ENCODE measurements around the gene GHRL. TPM values are rescaled to one million over a fixed set of nuclear protein-coding genes. Genes with fewer than 3 reads are reported as not detected.

The GHRL gene
- total RNA-seq, 1 experiment from 2014 or later = not detected

DNA sequence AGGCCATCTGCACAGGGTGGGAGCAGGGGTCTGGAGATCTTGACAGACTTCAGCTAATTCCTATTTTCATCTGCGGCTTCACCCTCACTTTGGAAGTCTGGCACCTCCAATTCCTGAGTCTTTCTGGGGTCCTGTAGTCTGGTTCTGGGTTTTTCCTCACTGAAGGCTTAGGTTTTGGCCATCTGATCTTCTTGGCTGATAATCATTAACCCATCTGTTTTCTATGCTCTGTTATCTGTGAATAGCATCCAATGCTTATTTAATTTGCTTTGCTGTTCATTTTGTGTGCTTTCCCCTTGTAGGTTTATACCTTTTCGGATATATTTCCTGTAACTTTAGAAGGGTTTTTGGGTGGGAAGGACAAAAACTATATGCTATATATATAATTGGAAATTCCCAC, 26.9 kb downstream of the GHRL start:
- Mint-ChIP-seq H3K36me3 (ENCODE audit: insufficient read depth, unreplicated experiment) (peaks cover 82% of the 10 kb centered on the region), H3K27me3 (ENCODE audit: insufficient read depth, unreplicated experiment) (no peaks in the 10 kb centered on the region), H3K9me3 (ENCODE audit: unreplicated experiment) (no peaks in the 10 kb centered on the region), H3K4me1 (ENCODE audit: low read depth, unreplicated experiment) (peaks cover 10% of the 10 kb centered on the region), H3K4me3 (ENCODE audit: unreplicated experiment) (no peak overlapping the region), H3K27ac (ENCODE audit: unreplicated experiment) (no peak overlapping the region)
- intact Hi-C loops (cut with micrococcal nuclease; ENCODE audit: unreplicated experiment) = loop anchor here (2.0 kb wide), 1 partner anchor 27 kb away; the partner anchor contains the start of gene GHRL
- Histone ChIP-seq H3K9me3 (no peaks in the 10 kb centered on the region), H3K36me3 (ENCODE audit: control insufficient read depth, insufficient read depth, low read length) (no peaks in the 10 kb centered on the region), H3K27me3 (replicated peaks; ENCODE audit: control insufficient read depth, insufficient read depth, low read length) (no peaks in the 10 kb centered on the region), H3K4me1 (no peaks in the 10 kb centered on the region), H3K4me3 (ENCODE audit: low read depth, low read length) (no peak overlapping the region)
- ChIA-PET CTCF (no interaction called here), POLR2A (no interaction called here)
- BruUV-seq (replicated peaks) = no TSS peak
- TF ChIP-seq, protein P1, sequence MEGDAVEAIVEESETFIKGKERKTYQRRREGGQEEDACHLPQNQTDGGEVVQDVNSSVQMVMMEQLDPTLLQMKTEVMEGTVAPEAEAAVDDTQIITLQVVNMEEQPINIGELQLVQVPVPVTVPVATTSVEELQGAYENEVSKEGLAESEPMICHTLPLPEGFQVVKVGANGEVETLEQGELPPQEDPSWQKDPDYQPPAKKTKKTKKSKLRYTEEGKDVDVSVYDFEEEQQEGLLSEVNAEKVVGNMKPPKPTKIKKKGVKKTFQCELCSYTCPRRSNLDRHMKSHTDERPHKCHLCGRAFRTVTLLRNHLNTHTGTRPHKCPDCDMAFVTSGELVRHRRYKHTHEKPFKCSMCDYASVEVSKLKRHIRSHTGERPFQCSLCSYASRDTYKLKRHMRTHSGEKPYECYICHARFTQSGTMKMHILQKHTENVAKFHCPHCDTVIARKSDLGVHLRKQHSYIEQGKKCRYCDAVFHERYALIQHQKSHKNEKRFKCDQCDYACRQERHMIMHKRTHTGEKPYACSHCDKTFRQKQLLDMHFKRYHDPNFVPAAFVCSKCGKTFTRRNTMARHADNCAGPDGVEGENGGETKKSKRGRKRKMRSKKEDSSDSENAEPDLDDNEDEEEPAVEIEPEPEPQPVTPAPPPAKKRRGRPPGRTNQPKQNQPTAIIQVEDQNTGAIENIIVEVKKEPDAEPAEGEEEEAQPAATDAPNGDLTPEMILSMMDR (IDR thresholded peaks at IDR 0.05; ENCODE audit: insufficient read depth in 1 of 2, low read depth in 1 of 2, low read length in 1 of 2, severe bottlenecking in 1 of 2, unreplicated experiment in 1 of 2) = no peak
- no peak for DNase-seq

DNA sequence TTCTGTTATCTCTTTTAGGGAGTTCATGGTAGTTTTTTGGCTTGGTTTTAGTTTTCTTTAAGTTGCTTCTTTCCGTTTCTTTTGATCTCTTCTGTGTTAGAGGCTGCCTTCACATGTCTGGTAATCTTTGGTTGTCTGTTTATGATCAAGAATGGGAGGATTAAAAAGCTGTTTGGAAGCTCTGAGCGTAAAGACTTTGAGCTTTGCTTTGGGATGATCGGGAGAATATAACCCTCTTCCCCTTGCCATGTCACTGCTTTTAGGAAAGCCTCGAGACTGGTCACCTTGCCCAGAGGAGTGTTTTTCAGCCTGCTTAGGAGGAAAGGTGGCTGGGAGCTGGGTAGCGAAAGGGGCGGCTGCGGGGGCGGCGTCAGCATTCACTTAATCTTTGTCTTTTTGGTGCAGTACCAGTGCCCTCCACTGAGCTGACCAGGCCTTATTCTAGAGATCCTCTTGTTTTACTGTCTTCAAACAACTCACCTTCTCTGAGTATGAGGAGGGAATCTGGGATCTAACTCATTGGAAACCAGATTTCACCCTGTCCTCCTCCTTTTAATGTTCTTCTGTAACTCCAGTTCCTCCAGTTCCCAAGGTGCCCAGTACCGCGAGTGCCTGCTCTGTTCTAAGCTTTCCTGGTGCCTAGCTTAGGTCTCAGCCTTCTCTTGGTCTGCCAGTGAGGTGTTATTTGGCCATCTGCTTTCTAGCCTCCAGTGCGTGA, 28.9 kb downstream of the GHRL start:
- CTCF ChIA-PET = interaction anchor here (0.8 to 1.4 kb wide), 4 partner anchors 14 to 42 kb away, joined by 3 to 6 read pairs (median 4); partner anchors contain the start of gene TATDN2
- Mint-ChIP-seq H3K27ac (ENCODE audit: unreplicated experiment) (no peak overlapping the region), H3K4me3 (ENCODE audit: unreplicated experiment) (no peak overlapping the region), H3K27me3 (ENCODE audit: insufficient read depth, unreplicated experiment) (no peaks in the 10 kb centered on the region), H3K9me3 (ENCODE audit: unreplicated experiment) (no peaks in the 10 kb centered on the region), H3K36me3 (ENCODE audit: insufficient read depth, unreplicated experiment) (peaks cover 92% of the 10 kb centered on the region), H3K4me1 (ENCODE audit: low read depth, unreplicated experiment) (peaks cover 10% of the 10 kb centered on the region)
- intact Hi-C loops (cut with micrococcal nuclease; ENCODE audit: unreplicated experiment) = loop anchor here (2.0 kb wide), 1 partner anchor 29 kb away; the partner anchor contains the start of gene GHRL
- POLR2A ChIA-PET = interaction anchor here (0.6 to 0.7 kb wide), 3 partner anchors 16 to 587 kb away, joined by 3 to 4 read pairs (median 3); partner anchors contain the start of genes SEC13 and TATDN2
- TF ChIP-seq, protein P1 (IDR thresholded peaks at IDR 0.05; ENCODE audit: insufficient read depth in 1 of 2, low read depth in 1 of 2, low read length in 1 of 2, severe bottlenecking in 1 of 2, unreplicated experiment in 1 of 2) = peak in 1 of 2 experiments; percentile 47
- Histone ChIP-seq H3K4me1 (no peaks in the 10 kb centered on the region), H3K9me3 (no peaks in the 10 kb centered on the region), H3K27me3 (replicated peaks; ENCODE audit: control insufficient read depth, insufficient read depth, low read length) (no peaks in the 10 kb centered on the region), H3K4me3 (ENCODE audit: low read depth, low read length) (no peak overlapping the region), H3K36me3 (ENCODE audit: control insufficient read depth, insufficient read depth, low read length) (no peaks in the 10 kb centered on the region)
- peak in 1 of 2 experiments; percentile 54 for DNase-seq
- no TSS peak for BruUV-seq (replicated peaks)

DNA sequence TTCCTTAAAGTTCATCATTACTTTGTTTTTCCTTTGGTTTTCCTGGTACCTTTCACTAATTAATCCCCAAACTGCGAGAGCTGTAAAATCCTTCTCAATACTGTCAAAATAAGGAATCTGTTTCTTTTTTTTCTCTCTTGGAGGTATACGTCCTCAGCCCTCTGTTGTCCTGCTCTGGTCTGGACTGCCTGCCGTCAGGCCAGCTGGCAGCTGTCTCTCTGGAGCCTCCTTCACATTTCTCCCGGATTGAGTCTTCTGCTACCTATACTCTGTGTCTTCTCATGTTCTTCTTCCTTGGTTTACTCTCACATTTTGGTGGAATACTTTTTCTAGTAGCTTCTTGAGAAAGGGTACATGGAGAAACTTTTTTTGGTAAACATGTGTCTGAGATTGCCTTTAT, 30.7 kb downstream of the GHRL start:
- intact Hi-C loops (cut with micrococcal nuclease; ENCODE audit: unreplicated experiment) = no loop called here
- Histone ChIP-seq H3K36me3 (ENCODE audit: control insufficient read depth, insufficient read depth, low read length) (no peaks in the 10 kb centered on the region), H3K9me3 (no peaks in the 10 kb centered on the region), H3K4me3 (ENCODE audit: low read depth, low read length) (no peak overlapping the region), H3K27me3 (replicated peaks; ENCODE audit: control insufficient read depth, insufficient read depth, low read length) (no peaks in the 10 kb centered on the region), H3K4me1 (no peaks in the 10 kb centered on the region)
- no peaks in the 10 kb centered on the region for H3K9me3 Mint-ChIP-seq (ENCODE audit: unreplicated experiment)
- CTCF ChIA-PET = no interaction called here
- peaks cover 10% of the 10 kb centered on the region for H3K4me1 Mint-ChIP-seq (ENCODE audit: low read depth, unreplicated experiment)
- DNase-seq = no peak
- H3K27me3 Mint-ChIP-seq (ENCODE audit: insufficient read depth, unreplicated experiment) = no peaks in the 10 kb centered on the region
- peaks cover 87% of the 10 kb centered on the region for H3K36me3 Mint-ChIP-seq (ENCODE audit: insufficient read depth, unreplicated experiment)
- no peak overlapping the region for H3K4me3 Mint-ChIP-seq (ENCODE audit: unreplicated experiment)
- H3K27ac Mint-ChIP-seq (ENCODE audit: unreplicated experiment) = no peak overlapping the region
- TF ChIP-seq, protein P1 (IDR thresholded peaks at IDR 0.05; ENCODE audit: insufficient read depth in 1 of 2, low read depth in 1 of 2, low read length in 1 of 2, severe bottlenecking in 1 of 2, unreplicated experiment in 1 of 2) = no peak
- BruUV-seq (replicated peaks) = no TSS peak
- POLR2A ChIA-PET = no interaction called here

Measured in Caco-2 (cell line).